Neural cell (in vitro differentiated cells): ENCODE data around the gene SBNO2. TPM values are rescaled to one million over a fixed set of nuclear protein-coding genes. Genes with fewer than 3 reads are reported as not detected.

Experiments used
- H2AFZ ChIP-seq: fragments of 200-600, 300-800 bp; sonication (generic), shearing (Covaris generic); 2 replicates; pipeline ENCODE4 v1.6.0; 2014; ENCODE audit warnings: low read depth, mild to moderate bottlenecking, antibody characterized with exemption, low read length, moderate library complexity
- H3F3A ChIP-seq: fragments of 200-600 bp; shearing (Covaris generic); 2 replicates; pipeline ENCODE4 v1.6.1; 2016; ENCODE audit warnings: mild to moderate bottlenecking, moderate library complexity, mixed read lengths, antibody characterized with exemption, low read length; ENCODE audit not compliant: insufficient read depth, poor library complexity, severe bottlenecking
- H3K27ac ChIP-seq: fragments of 200-600, 300-800 bp; sonication (generic), shearing (Covaris generic); 2 replicates; pipeline ENCODE4 v1.5.1; 2014; ENCODE audit warnings: mild to moderate bottlenecking, low read length, moderate library complexity
- H3K27me3 ChIP-seq: fragments of 300-800, 200-600 bp; sonication (generic), shearing (Covaris generic); 2 replicates; pipeline ENCODE4 v1.6.0; 2014; ENCODE audit warnings: mild to moderate bottlenecking, low read depth, low read length, moderate library complexity; ENCODE audit not compliant: insufficient read depth
- H3K36me3 ChIP-seq: fragments of 300-800, 200-600 bp; sonication (generic), shearing (Covaris generic); 2 replicates; pipeline ENCODE4 v1.5.1; 2014; ENCODE audit warnings: mild to moderate bottlenecking, antibody characterized with exemption, low read length, moderate library complexity; ENCODE audit not compliant: insufficient read depth
- H3K4me2 ChIP-seq: fragments of 300-800, 200-600 bp; sonication (generic), shearing (Covaris generic); 2 replicates; pipeline ENCODE4 v1.6.0; 2014; ENCODE audit warnings: mild to moderate bottlenecking, low read length
- H3K4me3 ChIP-seq: fragments of 300-800, 200-600 bp; sonication (generic), shearing (Covaris generic); 2 replicates; pipeline ENCODE4 v1.5.1; 2014; ENCODE audit warnings: mild to moderate bottlenecking, low read length, moderate library complexity
- H3K79me2 ChIP-seq: fragments of 200-600 bp; shearing (Covaris generic); replicated peaks from 2 replicates; pipeline ENCODE4 v1.6.0; 2014; ENCODE audit warnings: mild to moderate bottlenecking, low read length, moderate library complexity; ENCODE audit not compliant: insufficient read depth
- H3K9ac ChIP-seq: fragments of 300-800, 200-600 bp; sonication (generic), shearing (Covaris generic); 2 replicates; pipeline ENCODE4 v1.6.1; 2016; ENCODE audit warnings: mild to moderate bottlenecking, low read length, mixed read lengths
- H3K9me2 ChIP-seq: fragments of 200-600 bp; shearing (Covaris generic); 2 replicates; pipeline ENCODE4 v1.6.1; 2016; ENCODE audit warnings: mild to moderate bottlenecking, low read length, mixed read lengths; ENCODE audit not compliant: insufficient read depth
- H3K9me3 ChIP-seq: fragments of 200-600, 300-800 bp; sonication (generic), shearing (Covaris generic); 2 replicates; pipeline ENCODE4 v1.6.1; 2016; ENCODE audit warnings: mild to moderate bottlenecking, mixed run types, low read length, moderate library complexity, mixed read lengths
- H4K20me1 ChIP-seq: fragments of 200-600 bp; shearing (Covaris generic); 2 replicates; pipeline ENCODE4 v1.6.1; 2016; ENCODE audit warnings: mild to moderate bottlenecking, mixed run types; ENCODE audit not compliant: insufficient read depth
- EP300 ChIP-seq: fragments of 450-650 bp; conservative IDR thresholded peaks from 2 replicates; pipeline ENCODE4 v1.6.1; 2014; ENCODE audit warnings: antibody characterized with exemption, mild to moderate bottlenecking, moderate library complexity; ENCODE audit not compliant: poor library complexity, severe bottlenecking
- EZH2 ChIP-seq: fragments of 200-600, 300-800 bp; shearing (Covaris generic), sonication (generic); IDR thresholded peaks from 2 replicates; pipeline ENCODE4 v1.6.1; 2014; ENCODE audit warnings: antibody characterized with exemption, low read length, borderline replicate concordance, mild to moderate bottlenecking; ENCODE audit not compliant: insufficient read depth, poor library complexity, severe bottlenecking
- MXI1 ChIP-seq: fragments of 450-650 bp; conservative IDR thresholded peaks from 2 replicates; pipeline ENCODE4 v1.6.1; 2014; ENCODE audit warnings: antibody characterized with exemption, mild to moderate bottlenecking; ENCODE audit not compliant: poor library complexity, severe bottlenecking
- POLR2AphosphoS5 ChIP-seq: IDR thresholded peaks from 2 replicates; pipeline ENCODE4 v1.6.1; 2012
- RAD21 ChIP-seq: fragments of 450-650 bp; conservative IDR thresholded peaks from 2 replicates; pipeline ENCODE4 v1.6.1; 2014; ENCODE audit warnings: antibody characterized with exemption, mild to moderate bottlenecking, moderate library complexity
- SMC3 ChIP-seq: fragments of 450-650 bp; conservative IDR thresholded peaks from 2 replicates; pipeline ENCODE4 v1.6.1; 2014; ENCODE audit warnings: antibody characterized with exemption, mild to moderate bottlenecking, moderate library complexity; ENCODE audit not compliant: poor library complexity
- TAF1 ChIP-seq: IDR thresholded peaks from 2 replicates; pipeline ENCODE4 v1.6.1; 2012; ENCODE audit warnings: low read depth
- polyA plus RNA-seq: library from polyadenylated mRNA; depleted of rRNA; stranded (reverse); fragments of >200 nt; gene quantifications from 2 replicates; pipeline ENCODE4 v1.2.3, GENCODE V29; 2014
- TF ChIP-seq, protein P1 (sequence below): IDR thresholded peaks from 2 replicates; pipeline ENCODE4 v1.6.1; 2012; ENCODE audit warnings: borderline replicate concordance
- TF ChIP-seq, protein P2 (sequence below): fragments of 450-650 bp; IDR thresholded peaks from 2 replicates; pipeline ENCODE4 v1.5.1; 2014; ENCODE audit warnings: antibody characterized with exemption, mild to moderate bottlenecking, moderate library complexity; ENCODE audit not compliant: poor library complexity, severe bottlenecking

SBNO2 gene
- polyA plus RNA-seq, 1 donor from 2014 or later, result 4.8 TPM

- peaks cover 9% of the 10 kb centered on the region for H3K79me2 ChIP-seq
- no peaks in the 10 kb centered on the region for H3F3A ChIP-seq
- no peaks in the 10 kb centered on the region for H3K36me3 ChIP-seq
- H3K9ac ChIP-seq, result no peak overlapping the region
- TF ChIP-seq, protein P1, sequence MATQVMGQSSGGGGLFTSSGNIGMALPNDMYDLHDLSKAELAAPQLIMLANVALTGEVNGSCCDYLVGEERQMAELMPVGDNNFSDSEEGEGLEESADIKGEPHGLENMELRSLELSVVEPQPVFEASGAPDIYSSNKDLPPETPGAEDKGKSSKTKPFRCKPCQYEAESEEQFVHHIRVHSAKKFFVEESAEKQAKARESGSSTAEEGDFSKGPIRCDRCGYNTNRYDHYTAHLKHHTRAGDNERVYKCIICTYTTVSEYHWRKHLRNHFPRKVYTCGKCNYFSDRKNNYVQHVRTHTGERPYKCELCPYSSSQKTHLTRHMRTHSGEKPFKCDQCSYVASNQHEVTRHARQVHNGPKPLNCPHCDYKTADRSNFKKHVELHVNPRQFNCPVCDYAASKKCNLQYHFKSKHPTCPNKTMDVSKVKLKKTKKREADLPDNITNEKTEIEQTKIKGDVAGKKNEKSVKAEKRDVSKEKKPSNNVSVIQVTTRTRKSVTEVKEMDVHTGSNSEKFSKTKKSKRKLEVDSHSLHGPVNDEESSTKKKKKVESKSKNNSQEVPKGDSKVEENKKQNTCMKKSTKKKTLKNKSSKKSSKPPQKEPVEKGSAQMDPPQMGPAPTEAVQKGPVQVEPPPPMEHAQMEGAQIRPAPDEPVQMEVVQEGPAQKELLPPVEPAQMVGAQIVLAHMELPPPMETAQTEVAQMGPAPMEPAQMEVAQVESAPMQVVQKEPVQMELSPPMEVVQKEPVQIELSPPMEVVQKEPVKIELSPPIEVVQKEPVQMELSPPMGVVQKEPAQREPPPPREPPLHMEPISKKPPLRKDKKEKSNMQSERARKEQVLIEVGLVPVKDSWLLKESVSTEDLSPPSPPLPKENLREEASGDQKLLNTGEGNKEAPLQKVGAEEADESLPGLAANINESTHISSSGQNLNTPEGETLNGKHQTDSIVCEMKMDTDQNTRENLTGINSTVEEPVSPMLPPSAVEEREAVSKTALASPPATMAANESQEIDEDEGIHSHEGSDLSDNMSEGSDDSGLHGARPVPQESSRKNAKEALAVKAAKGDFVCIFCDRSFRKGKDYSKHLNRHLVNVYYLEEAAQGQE, result no peak
- TF ChIP-seq MXI1 (no peak), SMC3 (no peak), RAD21 (no peak), EZH2 (no peak), EP300 (no peak), TAF1 (no peak), POLR2AphosphoS5 (no peak)
- TF ChIP-seq, protein P2, sequence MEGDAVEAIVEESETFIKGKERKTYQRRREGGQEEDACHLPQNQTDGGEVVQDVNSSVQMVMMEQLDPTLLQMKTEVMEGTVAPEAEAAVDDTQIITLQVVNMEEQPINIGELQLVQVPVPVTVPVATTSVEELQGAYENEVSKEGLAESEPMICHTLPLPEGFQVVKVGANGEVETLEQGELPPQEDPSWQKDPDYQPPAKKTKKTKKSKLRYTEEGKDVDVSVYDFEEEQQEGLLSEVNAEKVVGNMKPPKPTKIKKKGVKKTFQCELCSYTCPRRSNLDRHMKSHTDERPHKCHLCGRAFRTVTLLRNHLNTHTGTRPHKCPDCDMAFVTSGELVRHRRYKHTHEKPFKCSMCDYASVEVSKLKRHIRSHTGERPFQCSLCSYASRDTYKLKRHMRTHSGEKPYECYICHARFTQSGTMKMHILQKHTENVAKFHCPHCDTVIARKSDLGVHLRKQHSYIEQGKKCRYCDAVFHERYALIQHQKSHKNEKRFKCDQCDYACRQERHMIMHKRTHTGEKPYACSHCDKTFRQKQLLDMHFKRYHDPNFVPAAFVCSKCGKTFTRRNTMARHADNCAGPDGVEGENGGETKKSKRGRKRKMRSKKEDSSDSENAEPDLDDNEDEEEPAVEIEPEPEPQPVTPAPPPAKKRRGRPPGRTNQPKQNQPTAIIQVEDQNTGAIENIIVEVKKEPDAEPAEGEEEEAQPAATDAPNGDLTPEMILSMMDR, result no peak
- no peaks in the 10 kb centered on the region for H4K20me1 ChIP-seq
- no peaks in the 10 kb centered on the region for H3K9me3 ChIP-seq
- no peaks in the 10 kb centered on the region for H3K27me3 ChIP-seq
- H3K4me3 ChIP-seq, result no peak overlapping the region
- H3K4me2 ChIP-seq, result no peak overlapping the region
- no peak overlapping the region for H2AFZ ChIP-seq
- H3K27ac ChIP-seq, result no peak overlapping the region
- no peaks in the 10 kb centered on the region for H3K9me2 ChIP-seq
Measured at GRCh38 chr19:1217366-1217765, 43.3 kb upstream of the SBNO2 start.

GRCh38 chr19:1216756-1217155, 42.7 kb upstream of the SBNO2 start:
- Histone ChIP-seq H3K79me2 (peaks cover 9% of the 10 kb centered on the region), H3K4me3 (no peak overlapping the region), H3K27me3 (no peaks in the 10 kb centered on the region), H2AFZ (no peak overlapping the region), H3K36me3 (no peaks in the 10 kb centered on the region), H3K27ac (no peak overlapping the region), H3K4me2 (no peak overlapping the region), H3K9me2 (no peaks in the 10 kb centered on the region), H3K9me3 (no peaks in the 10 kb centered on the region), H3F3A (no peaks in the 10 kb centered on the region), H3K9ac (no peak overlapping the region), H4K20me1 (no peaks in the 10 kb centered on the region)
- no peak for TF ChIP-seq EP300
- TF ChIP-seq, protein P1, result no peak
- TF ChIP-seq TAF1, result no peak
- TF ChIP-seq MXI1, result no peak
- TF ChIP-seq EZH2, result no peak
- TF ChIP-seq, protein P2, result no peak
- no peak for TF ChIP-seq POLR2AphosphoS5
- TF ChIP-seq RAD21, result no peak
- TF ChIP-seq SMC3, result no peak
